ENCODE data around the gene TSEN34. TPM values are rescaled to one million over a fixed set of nuclear protein-coding genes. Genes with fewer than 3 reads are reported as not detected.

The TSEN34 gene
- total RNA-seq, 4 donors from 2014 or later = 36.1 to 49.3 (median 40.3) TPM

GRCh38 chr19:54155694-54156093, 35.4 kb upstream of the TSEN34 start:
- TF ChIP-seq CTCF (IDR thresholded peaks at IDR 0.05) = no peak
- no peak for DNase-seq (ENCODE audit: low spot score)
- no peak for ATAC-seq (ENCODE audit: low FRiP score)

GRCh38 chr19:54156490-54156889, 34.6 kb upstream of the TSEN34 start:
- DNase-seq (ENCODE audit: low spot score) (no peak), ATAC-seq (ENCODE audit: low FRiP score) (no peak)
- TF ChIP-seq CTCF (IDR thresholded peaks at IDR 0.05) = no peak

GRCh38 chr19:54156953-54157352, 34.2 kb upstream of the TSEN34 start:
- no peak for ATAC-seq (ENCODE audit: low FRiP score)
- no peak for DNase-seq (ENCODE audit: low spot score)
- no peak for TF ChIP-seq CTCF (IDR thresholded peaks at IDR 0.05)

GRCh38 chr19:54158812-54159351, 32.2 kb upstream of the TSEN34 start:
- DNase-seq (ENCODE audit: low spot score) (no peak), ATAC-seq (ENCODE audit: low FRiP score) (no peak)
- no peak for TF ChIP-seq CTCF (IDR thresholded peaks at IDR 0.05)

- TF ChIP-seq CTCF (IDR thresholded peaks at IDR 0.05) = no peak
- ATAC-seq (ENCODE audit: low FRiP score) (peak; percentile 95), DNase-seq (ENCODE audit: low spot score) (peak; percentile 98)
Observed at GRCh38 chr19:54159352-54160181, 31.5 kb upstream of the TSEN34 start, which contains the start of gene LENG1. LENG1 (minus strand) TSS chr19:54159721; CDS start chr19:54159695, 26 bp downstream.

GRCh38 chr19:54160182-54160811, 30.8 kb upstream of the TSEN34 start:
- ATAC-seq (ENCODE audit: low FRiP score) = no peak
- DNase-seq (ENCODE audit: low spot score) = no peak
- TF ChIP-seq CTCF (IDR thresholded peaks at IDR 0.05) = no peak

Measured in omental fat pad (tissue), 4 donors.